ENCODE measurements around the gene CHRNB2. TPM values are rescaled to one million over a fixed set of nuclear protein-coding genes. Genes with fewer than 3 reads are reported as not detected.
A peak's percentile ranks its signal among the peaks of the same experiment; 100 is the strongest.

Gene CHRNB2
- polyA plus RNA-seq, 3 donors from 2014 or later = 0.07 TPM; not detected in 2

DNA sequence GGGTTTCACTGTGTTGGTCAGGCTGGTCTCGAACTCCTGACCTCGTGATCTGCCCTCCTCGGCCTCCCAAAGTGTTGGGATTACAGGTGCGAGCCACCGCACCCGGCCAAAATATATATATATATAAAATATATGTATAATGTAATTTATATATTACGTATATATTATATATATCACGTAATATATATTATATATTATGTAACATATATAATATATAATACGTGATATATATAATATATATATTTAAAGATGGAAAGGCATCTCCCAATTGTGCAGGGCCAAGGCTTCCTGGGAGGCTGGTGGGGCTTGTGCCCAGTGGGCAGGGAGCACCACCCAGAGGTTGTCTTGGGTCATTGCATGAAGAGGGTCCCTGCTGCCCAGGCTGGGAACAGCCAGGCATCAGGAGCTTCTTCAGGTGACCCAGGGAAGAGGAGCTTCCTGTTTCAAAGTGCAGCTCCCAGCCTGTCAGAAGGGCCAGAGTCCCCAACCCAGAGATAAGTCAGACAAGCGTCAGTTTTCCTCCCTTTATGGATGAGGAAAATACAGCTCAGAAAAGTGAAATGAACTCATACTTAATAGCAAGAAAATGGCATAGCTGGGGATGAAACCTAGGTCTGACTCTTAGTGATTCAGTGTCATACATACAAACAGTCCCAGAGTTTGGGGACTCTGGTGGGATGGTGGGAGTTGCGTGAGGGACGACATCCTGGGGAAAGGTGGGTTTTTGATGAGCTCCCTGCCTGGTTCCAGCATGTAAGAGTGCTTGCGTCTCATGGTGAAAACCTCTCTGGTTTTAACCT, 21.1 kb upstream of the CHRNB2 start:
- peaks cover 12 to 28% of the 10 kb centered on the region in 2 donors for H3K4me1 Mint-ChIP-seq
- peaks cover 4 to 31% (median 11%) of the 10 kb centered on the region in 3 donors for H3K36me3 Mint-ChIP-seq
- no peaks in the 10 kb centered on the region for H3K9me3 Mint-ChIP-seq
- H3K4me3 Mint-ChIP-seq = no peak overlapping the region
- DNase-seq = peak; percentile 38 to 54 (median 40)
- peak overlapping the region in 1 of 6 donors; percentile 41 for H3K27ac Mint-ChIP-seq
- peaks cover 2 to 3% (median 3%) of the 10 kb centered on the region in 3 donors for H3K27me3 Mint-ChIP-seq (ENCODE audit: low read depth in 3 of 3)

DNA sequence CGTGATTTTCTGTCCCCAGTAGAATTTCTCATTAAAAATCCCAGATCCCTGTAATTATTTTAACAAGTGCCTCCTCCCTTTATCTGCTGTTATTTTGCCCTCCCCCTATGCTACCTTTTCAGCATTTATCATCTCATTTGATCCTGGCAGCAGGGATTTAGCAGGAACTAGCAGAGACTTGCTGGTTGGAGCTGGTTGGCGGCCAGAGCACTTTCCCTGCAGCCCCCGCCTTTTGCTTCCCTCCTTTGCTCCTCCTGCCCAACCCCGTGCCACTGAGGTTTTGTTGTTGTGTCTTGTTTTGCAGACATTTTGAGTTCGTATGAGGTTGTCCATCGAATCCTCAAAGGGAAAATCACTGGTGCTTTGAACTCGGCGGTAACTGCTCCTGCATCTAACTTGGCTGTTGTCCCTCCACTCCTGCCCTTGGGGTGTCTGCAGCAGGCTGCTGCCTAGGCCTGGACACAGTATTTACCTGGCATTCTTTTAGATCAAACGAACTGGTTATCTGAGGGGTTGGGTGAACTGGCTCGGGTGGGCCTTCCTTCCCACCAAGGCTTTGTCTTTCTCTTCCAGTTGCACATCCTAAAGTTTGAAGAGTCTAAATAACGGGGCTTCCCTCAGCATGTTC, 20.4 kb upstream of the CHRNB2 start:
- Mint-ChIP-seq H3K27ac (peak overlapping the region in 3 of 6 donors; percentile 25 to 72 (median 29)), H3K9me3 (no peaks in the 10 kb centered on the region), H3K4me3 (no peak overlapping the region), H3K27me3 (ENCODE audit: low read depth in 3 of 3) (peaks cover under 1 to 3% (median under 1%) of the 10 kb centered on the region in 3 donors), H3K36me3 (peaks cover 4 to 35% (median 11%) of the 10 kb centered on the region in 3 donors), H3K4me1 (peaks cover 12 to 28% of the 10 kb centered on the region in 2 donors)
- no peak for DNase-seq

- H3K27me3 Mint-ChIP-seq (ENCODE audit: low read depth in 3 of 3) = peaks cover 0 to 3% (median 0%) of the 10 kb centered on the region in 3 donors
- H3K9me3 Mint-ChIP-seq = no peaks in the 10 kb centered on the region
- no peak for DNase-seq
- peaks cover 7 to 38% (median 11%) of the 10 kb centered on the region in 3 donors for H3K36me3 Mint-ChIP-seq
- H3K4me3 Mint-ChIP-seq = no peak overlapping the region
- H3K4me1 Mint-ChIP-seq = peaks cover 12 to 32% of the 10 kb centered on the region in 2 donors
- peak overlapping the region; percentile 7 to 76 (median 28) for H3K27ac Mint-ChIP-seq
Observed at GRCh38 chr1:154548028-154548427, 19.6 kb upstream of the CHRNB2 start.

- Mint-ChIP-seq H3K4me1 (peaks cover 12 to 43% of the 10 kb centered on the region in 2 donors), H3K4me3 (no peak overlapping the region), H3K27me3 (ENCODE audit: low read depth in 3 of 3) (peaks cover 0 to 3% (median 0%) of the 10 kb centered on the region in 3 donors), H3K36me3 (peaks cover 11 to 49% (median 17%) of the 10 kb centered on the region in 3 donors), H3K9me3 (no peaks in the 10 kb centered on the region), H3K27ac (peak overlapping the region in 2 of 6 donors; percentile 14 to 48)
- no peak for DNase-seq
Observed at GRCh38 chr1:154549202-154549770, 18.3 kb upstream of the CHRNB2 start.

DNA sequence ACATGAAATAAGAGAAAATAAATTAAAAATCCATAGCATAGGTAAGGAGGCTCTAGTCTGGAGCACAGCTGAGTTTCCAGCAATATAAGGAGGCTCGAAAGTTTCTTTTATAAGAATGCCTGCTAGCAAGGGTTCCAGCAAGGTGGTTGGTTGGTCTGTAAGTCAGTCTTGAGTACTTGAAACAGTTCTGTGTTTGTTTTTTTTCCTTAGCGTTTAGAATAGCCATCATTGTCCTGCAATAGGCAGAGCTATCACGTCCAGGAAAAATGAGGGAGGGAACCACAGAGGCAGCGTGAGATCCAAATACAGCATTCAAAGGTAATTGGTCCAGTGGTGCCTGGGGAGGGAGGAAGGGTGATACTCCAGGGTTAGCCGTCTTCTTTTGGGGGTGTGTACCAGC, 17.5 kb upstream of the CHRNB2 start:
- Mint-ChIP-seq H3K9me3 (no peaks in the 10 kb centered on the region), H3K27ac (peak overlapping the region in 2 of 6 donors; percentile 2 to 46), H3K4me3 (no peak overlapping the region), H3K4me1 (peaks cover 12 to 49% of the 10 kb centered on the region in 2 donors), H3K36me3 (peaks cover 16 to 56% (median 17%) of the 10 kb centered on the region in 3 donors), H3K27me3 (ENCODE audit: low read depth in 3 of 3) (peaks cover 0 to 3% (median 0%) of the 10 kb centered on the region in 3 donors)
- no peak for DNase-seq

- peak overlapping the region in 2 of 6 donors; percentile 2 to 17 for H3K27ac Mint-ChIP-seq
- H3K36me3 Mint-ChIP-seq = peaks cover 17 to 62% (median 18%) of the 10 kb centered on the region in 3 donors
- H3K4me3 Mint-ChIP-seq = no peak overlapping the region
- no peak for DNase-seq
- H3K9me3 Mint-ChIP-seq = no peaks in the 10 kb centered on the region
- H3K27me3 Mint-ChIP-seq (ENCODE audit: low read depth in 3 of 3) = peaks cover 0 to 3% (median 0%) of the 10 kb centered on the region in 3 donors
- peaks cover 16 to 54% of the 10 kb centered on the region in 2 donors for H3K4me1 Mint-ChIP-seq
Observed at GRCh38 chr1:154550657-154551056, 16.9 kb upstream of the CHRNB2 start.

GRCh38 chr1:154551474-154551873, 16.1 kb upstream of the CHRNB2 start:
- peak overlapping the region in 1 of 6 donors; percentile 14 for H3K27ac Mint-ChIP-seq
- H3K27me3 Mint-ChIP-seq (ENCODE audit: low read depth in 3 of 3) = peaks cover 0 to 2% (median 0%) of the 10 kb centered on the region in 3 donors
- H3K4me3 Mint-ChIP-seq = no peak overlapping the region
- H3K9me3 Mint-ChIP-seq = no peaks in the 10 kb centered on the region
- H3K36me3 Mint-ChIP-seq = peaks cover 17 to 62% (median 18%) of the 10 kb centered on the region in 3 donors
- peaks cover 24 to 62% of the 10 kb centered on the region in 2 donors for H3K4me1 Mint-ChIP-seq
- DNase-seq = no peak

DNA sequence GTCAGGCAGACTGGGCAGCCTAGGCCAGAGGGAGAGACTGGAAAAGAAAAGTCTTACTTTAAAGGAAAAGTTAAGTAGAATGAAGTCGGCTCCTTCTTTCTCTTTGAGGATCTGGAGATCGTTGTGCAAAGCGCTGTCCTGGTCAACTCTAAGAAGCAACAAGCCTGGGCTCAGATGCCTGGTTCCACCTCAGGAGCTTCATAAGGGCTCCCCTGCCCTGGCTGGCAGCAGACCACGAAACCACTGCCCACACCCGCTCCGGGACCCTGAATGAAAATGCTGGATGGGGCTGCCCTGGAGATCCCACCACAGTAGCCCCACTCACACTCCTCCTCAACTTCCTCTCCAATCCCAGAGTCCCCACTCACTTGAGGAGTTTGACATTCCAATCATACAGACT, 15.5 kb upstream of the CHRNB2 start:
- H3K36me3 Mint-ChIP-seq = peaks cover 17 to 62% (median 18%) of the 10 kb centered on the region in 3 donors
- no peak overlapping the region for H3K4me3 Mint-ChIP-seq
- no peaks in the 10 kb centered on the region for H3K9me3 Mint-ChIP-seq
- no peak overlapping the region for H3K27ac Mint-ChIP-seq
- no peak for DNase-seq
- no peaks in the 10 kb centered on the region for H3K27me3 Mint-ChIP-seq (ENCODE audit: low read depth in 3 of 3)
- H3K4me1 Mint-ChIP-seq = peaks cover 29 to 68% of the 10 kb centered on the region in 2 donors

DNA sequence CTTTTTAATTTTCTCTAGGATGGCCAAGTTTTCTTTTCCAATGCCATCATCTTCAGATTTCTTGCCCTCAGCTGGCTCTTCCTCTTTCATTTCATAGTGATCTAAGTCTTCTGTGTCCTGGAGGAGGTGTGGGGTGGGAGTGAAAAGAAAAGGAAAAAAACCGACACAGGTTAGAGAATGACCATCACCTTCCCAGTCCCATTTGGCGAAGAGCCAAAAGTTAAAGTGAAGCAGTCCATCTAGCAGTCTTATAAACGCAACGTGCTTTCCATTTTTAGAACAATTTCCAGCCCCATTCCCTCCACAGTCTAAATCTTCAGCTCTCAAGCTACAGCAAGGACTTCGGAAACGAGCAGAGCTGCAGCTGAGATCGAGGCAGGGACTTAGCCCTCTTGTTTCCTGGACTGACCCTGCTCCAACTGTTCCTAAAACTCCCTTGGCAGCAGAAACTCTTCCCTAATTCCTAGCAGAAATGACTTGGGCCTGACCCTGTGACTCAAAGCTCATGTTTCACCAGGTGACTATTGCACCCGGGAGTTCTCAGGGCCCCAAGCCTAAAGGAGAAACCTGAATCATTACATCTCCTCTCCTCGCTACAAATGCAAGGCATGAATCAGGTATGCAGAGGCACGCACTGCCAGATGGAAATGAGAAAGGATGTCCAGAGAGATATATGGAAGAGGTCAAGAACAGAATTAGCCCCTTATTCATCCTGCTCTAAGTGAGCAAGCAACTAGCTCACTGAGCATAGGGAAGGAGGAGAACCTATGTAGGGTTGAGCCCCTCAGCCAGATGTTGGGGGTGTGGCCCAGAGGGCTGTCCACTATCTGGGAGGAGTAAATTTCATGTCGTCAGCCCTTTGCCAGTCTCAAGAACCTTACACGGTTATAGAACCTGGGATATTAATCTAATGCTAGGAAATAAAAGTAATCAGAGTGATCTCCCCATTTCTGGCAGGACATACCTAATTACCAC, 14.2 kb upstream of the CHRNB2 start:
- peaks cover 38 to 69% of the 10 kb centered on the region in 2 donors for H3K4me1 Mint-ChIP-seq
- H3K36me3 Mint-ChIP-seq = peaks cover 17 to 58% (median 18%) of the 10 kb centered on the region in 3 donors
- H3K27ac Mint-ChIP-seq = peak overlapping the region in 1 of 6 donors; percentile 46
- H3K4me3 Mint-ChIP-seq = no peak overlapping the region
- H3K27me3 Mint-ChIP-seq (ENCODE audit: low read depth in 3 of 3) = peaks cover 0 to 5% (median 1%) of the 10 kb centered on the region in 3 donors
- no peak for DNase-seq
- no peaks in the 10 kb centered on the region for H3K9me3 Mint-ChIP-seq

- peak overlapping the region; percentile 59 to 96 (median 90) for H3K4me3 Mint-ChIP-seq
- H3K36me3 Mint-ChIP-seq = peaks cover 6 to 31% (median 12%) of the 10 kb centered on the region in 3 donors
- peaks cover 36 to 61% of the 10 kb centered on the region in 2 donors for H3K4me1 Mint-ChIP-seq
- peaks cover 6 to 8% (median 7%) of the 10 kb centered on the region in 3 donors for H3K27me3 Mint-ChIP-seq (ENCODE audit: low read depth in 3 of 3)
- peak overlapping the region; percentile 28 to 94 (median 87) for H3K27ac Mint-ChIP-seq
- no peaks in the 10 kb centered on the region for H3K9me3 Mint-ChIP-seq
- DNase-seq = no peak
Observed at GRCh38 chr1:154556422-154556821, 11.2 kb upstream of the CHRNB2 start.

- Mint-ChIP-seq H3K36me3 (peaks cover 6 to 27% (median 12%) of the 10 kb centered on the region in 3 donors), H3K27ac (peak overlapping the region; percentile 83 to 97 (median 92)), H3K4me1 (peaks cover 36 to 61% of the 10 kb centered on the region in 2 donors), H3K9me3 (no peaks in the 10 kb centered on the region), H3K4me3 (peak overlapping the region; percentile 88 to 96 (median 90)), H3K27me3 (ENCODE audit: low read depth in 3 of 3) (peaks cover 6 to 8% (median 7%) of the 10 kb centered on the region in 3 donors)
- no peak for DNase-seq
Observed at GRCh38 chr1:154557248-154557938, 10.2 kb upstream of the CHRNB2 start.

Measured in immature natural killer cell (primary cell).